GF-D8 (cell line): ENCODE measurements around the gene RREB1.

ENCODE experiments used
- DNase-seq: peaks from one replicate; lab custom pipeline; 2025; lab: John Stamatoyannopoulos, UW

Gene RREB1

DNA sequence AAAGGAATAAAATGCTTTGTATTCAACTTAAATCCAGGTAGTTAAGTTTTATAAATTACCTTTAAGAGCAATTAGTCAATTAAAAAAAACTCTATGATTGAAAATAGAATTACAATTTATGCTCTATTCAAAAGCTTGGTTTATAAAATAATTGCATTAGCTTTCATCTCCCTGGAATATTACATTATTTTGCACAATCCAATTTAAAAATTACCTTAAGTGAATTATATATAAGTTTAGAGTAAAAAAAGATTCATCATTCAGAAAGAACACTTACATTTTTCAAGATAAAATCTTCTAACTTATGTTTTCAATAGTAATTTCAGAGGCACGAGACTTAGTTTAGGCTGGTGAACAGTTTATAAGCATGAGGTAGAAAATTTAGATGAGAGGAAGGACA is 190.4 kb downstream of the RREB1 start:
- DNase-seq: no peak

DNA sequence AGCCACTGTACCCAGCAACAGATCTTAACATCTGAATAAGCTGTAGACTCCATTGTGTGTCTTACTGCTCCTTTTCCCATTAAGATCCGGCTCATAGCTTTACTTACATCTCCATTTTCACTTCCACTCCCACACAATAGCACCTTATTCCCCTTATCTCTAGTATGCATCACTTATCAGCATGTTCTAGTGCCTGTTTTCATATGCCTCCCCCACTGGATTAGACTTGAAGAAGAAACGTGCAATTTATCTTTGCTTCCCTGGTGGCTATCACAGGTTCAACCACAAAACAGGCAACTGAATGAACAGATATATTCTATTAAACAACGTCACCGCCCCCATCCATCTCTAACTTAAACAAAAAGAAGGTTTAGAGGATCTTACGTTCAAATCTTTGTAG is 193.2 kb downstream of the RREB1 start:
- no peak for DNase-seq
